Activated CD4-positive, alpha-beta memory T cell treated with anti-CD3 and anti-CD28 coated beads, Interleukin-2, amount 10 ng/mL, durations not matched to agents 7 days and 5 days (primary cell): Measurements from ENCODE around the gene PNPLA2. TPM values are rescaled to one million over a fixed set of nuclear protein-coding genes. Genes with fewer than 3 reads are reported as not detected.

ENCODE experiments used
- CTCF ChIA-PET: fragments of 350-600 bp; sonication (Branson Sonifier 250); formaldehyde crosslinking; loops from one replicate; lab custom pipeline; 2021; ENCODE audit warnings: antibody characterized with exemption, inconsistent platforms; lab: Charles Lee
- POLR2A ChIA-PET: fragments of 350-600 bp; sonication (Branson Sonifier 250); formaldehyde crosslinking; loops from one replicate; lab custom pipeline; 2021; ENCODE audit warnings: antibody characterized with exemption; lab: Charles Lee
- DNase-seq: peaks from one replicate; pipeline ENCODE4 v3.0.0-alpha.2; 2020
- H3K27ac Mint-ChIP-seq: one replicate; pipeline ENCODE4 v1.8.0; 2021; ENCODE audit warnings: mild to moderate bottlenecking, mixed read lengths
- H3K27me3 Mint-ChIP-seq: one replicate; pipeline ENCODE4 v1.8.0; 2021; ENCODE audit warnings: mixed read lengths
- H3K36me3 Mint-ChIP-seq: one replicate; pipeline ENCODE4 v1.8.0; 2021; ENCODE audit warnings: low read depth, mixed read lengths
- H3K4me1 Mint-ChIP-seq: one replicate; pipeline ENCODE4 v1.8.0; 2021; ENCODE audit warnings: mixed read lengths
- H3K4me3 Mint-ChIP-seq: one replicate; pipeline ENCODE4 v1.8.0; 2021; ENCODE audit warnings: mild to moderate bottlenecking, mixed read lengths
- H3K9me3 Mint-ChIP-seq: one replicate; pipeline ENCODE4 v1.8.0; 2021; ENCODE audit warnings: mixed read lengths
- total RNA-seq, 2 experiments: library from RNA; stranded (reverse); gene quantifications; one replicate each; pipeline ENCODE4 v1.2.3, GENCODE V29; 2021

PNPLA2 gene
- total RNA-seq, 2 experiments from 2014 or later: 66.8 to 70.9 TPM

DNA sequence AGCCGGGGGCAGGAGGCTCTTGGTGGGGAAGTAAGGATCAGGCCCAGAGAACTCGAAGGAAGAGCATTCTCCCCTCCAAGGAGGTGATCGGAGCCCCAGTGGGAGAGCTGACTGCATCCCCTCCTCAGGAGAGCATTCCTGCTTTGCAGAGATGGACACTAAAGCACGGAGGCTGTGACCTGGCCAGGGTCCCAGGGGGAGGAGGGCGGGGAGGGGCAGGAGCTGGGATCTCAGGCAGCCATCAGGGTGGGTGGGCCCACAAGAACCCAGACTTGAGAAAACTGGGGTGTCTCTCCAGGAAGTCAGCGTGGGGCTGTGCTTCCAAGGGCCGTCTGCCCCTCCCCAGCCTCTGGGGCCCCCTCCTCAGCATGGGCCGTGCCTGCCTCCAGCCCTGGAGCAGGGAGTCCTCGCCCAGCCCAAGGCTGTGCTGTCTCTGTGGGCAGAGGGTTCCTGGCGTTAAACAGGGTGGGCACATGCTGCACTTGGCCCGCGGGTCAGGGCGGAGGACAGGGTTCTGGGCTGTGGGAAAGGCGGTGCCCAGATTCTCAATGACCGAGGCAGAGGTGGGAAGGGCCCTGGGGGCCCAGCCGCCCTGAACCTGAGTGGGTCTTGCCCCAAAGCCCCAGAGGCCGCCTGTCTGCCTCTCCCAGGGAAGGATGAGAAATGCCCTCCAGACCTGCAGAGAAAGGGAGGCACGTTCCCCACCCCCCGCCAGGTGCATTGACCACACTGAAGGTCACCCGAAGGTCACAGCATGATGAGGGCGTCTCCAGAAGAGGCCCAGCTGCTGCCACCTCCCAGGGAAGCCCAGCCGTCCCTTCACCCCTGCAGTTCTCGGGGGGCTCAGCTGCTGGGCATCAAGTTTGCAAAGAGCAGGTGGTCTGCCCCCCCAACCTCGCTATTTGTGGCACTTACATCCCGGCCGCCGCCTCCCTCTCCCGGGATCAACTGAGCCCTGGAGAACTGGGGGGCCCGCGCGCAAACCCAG lies 29.5 kb upstream of the PNPLA2 start:
- POLR2A ChIA-PET: interaction anchor here (0.6 to 2.0 kb wide), 7 partner anchors 10 to 552 kb away, joined by 3 to 5 read pairs (median 3); partner anchors contain the start of genes PHRF1 and RPLP2
- CTCF ChIA-PET: interaction anchor here (0.5 kb wide), 1 partner anchor 12 kb away, joined by 4 read pairs; no protein-coding TSS in a partner anchor

DNA sequence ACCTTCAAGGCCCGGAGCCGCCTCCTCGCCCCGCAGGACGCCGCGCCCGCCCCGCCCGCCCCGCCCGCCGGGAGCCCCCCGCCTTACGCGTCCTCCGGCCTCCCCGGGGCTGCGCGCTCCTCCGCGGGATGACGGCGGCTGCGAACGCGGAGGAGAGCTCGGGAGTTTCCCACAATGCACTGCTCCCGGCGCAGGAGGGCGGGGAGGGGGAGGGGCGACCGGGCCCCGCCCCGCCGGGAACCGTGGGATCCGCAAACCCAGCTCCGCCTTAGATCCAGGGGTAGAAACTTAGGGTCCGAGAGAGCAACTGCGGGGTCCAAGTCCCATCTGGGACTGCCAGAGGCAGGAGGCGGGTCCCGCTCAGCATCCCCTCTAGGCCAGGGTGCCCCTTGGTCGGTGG lies 28.8 kb upstream of the PNPLA2 start, which contains the start of gene CEND1:
CEND1 (minus strand) TSS at position 148 of the 400 bp plus-strand sequence. CDS start 1,514 bp downstream, outside the sequence.
- peaks cover 26% of the 10 kb centered on the region for H3K4me1 Mint-ChIP-seq
- ChIA-PET CTCF (interaction anchor here (0.6 kb wide), 1 partner anchor 19 kb away, joined by 3 read pairs; no protein-coding TSS in a partner anchor), POLR2A (interaction anchor here (0.6 to 2.0 kb wide), 5 partner anchors 11 to 214 kb away, joined by 3 to 5 read pairs (median 3); partner anchors contain the start of genes PHRF1 and RPLP2)
- H3K27me3 Mint-ChIP-seq: no peaks in the 10 kb centered on the region
- no peak within 1 kb of the TSS for H3K27ac Mint-ChIP-seq
- peak within 1 kb of the TSS; percentile 52 for H3K4me3 Mint-ChIP-seq
- DNase-seq: peak; percentile 68
- peaks cover 8% of the 10 kb centered on the region for H3K36me3 Mint-ChIP-seq
- H3K9me3 Mint-ChIP-seq: no peaks in the 10 kb centered on the region

More for the DNA sequence above, 29.5 kb upstream of the PNPLA2 start:
- Mint-ChIP-seq H3K27me3 (no peaks in the 10 kb centered on the region), H3K4me3 (peak overlapping the region; percentile 52), H3K27ac (no peak overlapping the region), H3K9me3 (no peaks in the 10 kb centered on the region), H3K36me3 (peaks cover 8% of the 10 kb centered on the region), H3K4me1 (peaks cover 23% of the 10 kb centered on the region)
- no peak for DNase-seq

DNA sequence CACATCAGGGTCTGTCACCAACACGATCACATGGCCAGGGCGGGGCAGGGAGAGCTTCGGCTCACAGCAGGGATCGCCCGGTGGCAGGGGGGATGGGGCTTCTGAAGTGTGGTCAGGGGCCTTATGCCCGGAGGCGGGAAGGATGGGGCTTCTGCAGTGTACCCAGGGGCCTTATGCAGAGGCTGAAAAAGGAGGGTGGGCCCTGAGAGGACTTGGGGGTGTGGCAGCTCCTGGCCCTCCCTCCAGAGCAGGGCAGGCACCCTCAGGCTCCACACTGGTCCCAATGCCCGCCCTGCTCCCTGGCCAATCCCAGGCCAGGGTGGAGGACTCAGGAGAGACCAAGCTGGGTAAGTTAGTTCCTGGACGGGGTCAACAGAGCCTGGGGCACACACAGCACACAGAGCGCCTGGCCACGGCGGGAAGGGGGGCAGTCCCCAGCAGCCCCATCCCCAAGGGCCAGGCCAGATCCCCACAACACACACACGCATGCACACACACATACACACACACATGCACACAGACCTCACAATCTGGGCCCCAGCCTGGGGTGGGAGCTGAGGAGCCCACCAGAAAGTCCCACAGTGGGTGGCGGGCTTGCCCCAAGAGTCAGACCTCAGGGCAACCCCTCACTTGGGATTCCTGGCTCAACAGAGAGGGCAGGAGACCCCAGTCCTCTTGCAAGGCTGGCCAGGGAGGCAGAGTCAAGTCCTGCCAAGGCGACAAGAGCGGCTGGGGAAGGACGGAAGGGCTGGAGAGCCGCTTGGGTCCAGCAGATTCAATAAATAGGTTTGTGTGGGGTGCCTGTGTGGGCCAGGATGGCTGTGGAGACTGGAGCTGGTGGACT lies 27.8 kb upstream of the PNPLA2 start:
- no peak overlapping the region for H3K4me3 Mint-ChIP-seq
- no peaks in the 10 kb centered on the region for H3K9me3 Mint-ChIP-seq
- H3K4me1 Mint-ChIP-seq: peaks cover 32% of the 10 kb centered on the region
- H3K27ac Mint-ChIP-seq: no peak overlapping the region
- peaks cover 9% of the 10 kb centered on the region for H3K36me3 Mint-ChIP-seq
- ChIA-PET CTCF (no interaction called here), POLR2A (interaction anchor here (0.9 to 2.0 kb wide), 3 partner anchors 13 to 18 kb away, joined by 3 to 5 read pairs (median 5); partner anchors contain the start of genes GATD1 and RPLP2)
- no peak for DNase-seq
- H3K27me3 Mint-ChIP-seq: no peaks in the 10 kb centered on the region

DNA sequence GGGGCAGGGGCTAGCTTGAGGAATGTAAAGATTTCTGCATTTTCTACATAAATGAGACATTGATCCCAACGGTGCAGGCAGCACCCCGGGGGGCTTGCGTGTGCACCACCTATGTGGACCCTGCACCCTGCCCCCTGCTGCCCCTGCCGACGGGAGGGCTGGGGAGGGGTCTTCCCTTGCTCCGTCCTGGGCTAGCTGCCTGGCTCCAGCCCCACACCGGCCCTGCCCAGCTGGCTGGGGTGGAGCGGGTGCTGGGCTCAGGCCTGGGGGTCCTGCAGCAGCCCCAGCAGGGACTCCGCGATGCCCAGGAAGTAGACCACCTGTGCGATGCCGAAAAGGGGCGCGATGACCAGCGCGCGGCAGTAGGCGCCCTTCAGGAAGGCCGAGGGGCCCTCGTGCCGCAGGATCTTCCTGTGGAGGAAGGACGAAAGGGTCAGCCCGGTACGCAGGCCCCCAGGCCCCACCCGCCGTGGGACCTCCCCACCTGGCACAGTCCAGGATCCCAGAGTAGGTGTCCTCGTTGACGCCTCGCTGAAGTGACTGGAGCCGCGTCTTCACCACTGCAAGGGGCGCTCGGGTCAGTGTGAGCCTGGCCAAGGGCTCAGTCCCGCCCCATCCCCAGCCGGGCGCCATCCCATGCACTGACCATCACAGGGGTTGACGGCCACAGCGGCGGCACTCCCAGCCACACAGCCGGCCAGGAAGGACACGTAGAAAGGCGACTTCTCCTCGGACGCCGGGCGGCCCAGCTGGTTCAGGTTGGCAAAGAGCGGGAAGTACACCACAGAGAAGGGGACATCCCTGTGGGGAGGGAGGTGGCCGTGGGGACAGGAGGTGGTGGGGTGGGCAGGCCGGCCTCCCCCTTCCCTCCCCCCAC lies 26.8 kb upstream of the PNPLA2 start:
- H3K36me3 Mint-ChIP-seq: peaks cover 11% of the 10 kb centered on the region
- CTCF ChIA-PET: no interaction called here
- H3K27me3 Mint-ChIP-seq: no peaks in the 10 kb centered on the region
- no peak overlapping the region for H3K4me3 Mint-ChIP-seq
- H3K9me3 Mint-ChIP-seq: no peaks in the 10 kb centered on the region
- no peak for DNase-seq
- POLR2A ChIA-PET: interaction anchor here (0.9 to 1.1 kb wide), 2 partner anchors 14 to 17 kb away, joined by 3 to 5 read pairs; partner anchors contain the start of genes GATD1 and RPLP2
- no peak overlapping the region for H3K27ac Mint-ChIP-seq
- peaks cover 37% of the 10 kb centered on the region for H3K4me1 Mint-ChIP-seq

DNA sequence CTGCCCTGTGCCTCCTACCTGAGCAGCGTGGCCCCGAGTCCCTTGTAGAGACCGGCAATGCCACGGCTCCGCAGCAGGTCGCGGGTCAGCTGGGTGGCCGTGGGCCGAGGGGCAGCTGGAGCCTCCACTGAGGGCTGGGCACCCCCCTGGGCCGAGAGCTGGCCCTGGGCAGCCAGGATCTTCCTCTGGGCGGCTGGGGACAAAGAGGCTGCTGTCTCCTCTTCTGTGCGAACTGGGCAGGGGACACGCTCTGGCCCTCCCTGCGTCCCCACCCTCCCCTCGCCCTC lies 26.2 kb upstream of the PNPLA2 start:
- CTCF ChIA-PET: no interaction called here
- H3K4me3 Mint-ChIP-seq: no peak overlapping the region
- peaks cover 11% of the 10 kb centered on the region for H3K36me3 Mint-ChIP-seq
- peaks cover 42% of the 10 kb centered on the region for H3K4me1 Mint-ChIP-seq
- no peak for DNase-seq
- H3K27me3 Mint-ChIP-seq: no peaks in the 10 kb centered on the region
- no peak overlapping the region for H3K27ac Mint-ChIP-seq
- POLR2A ChIA-PET: no interaction called here
- no peaks in the 10 kb centered on the region for H3K9me3 Mint-ChIP-seq

DNA sequence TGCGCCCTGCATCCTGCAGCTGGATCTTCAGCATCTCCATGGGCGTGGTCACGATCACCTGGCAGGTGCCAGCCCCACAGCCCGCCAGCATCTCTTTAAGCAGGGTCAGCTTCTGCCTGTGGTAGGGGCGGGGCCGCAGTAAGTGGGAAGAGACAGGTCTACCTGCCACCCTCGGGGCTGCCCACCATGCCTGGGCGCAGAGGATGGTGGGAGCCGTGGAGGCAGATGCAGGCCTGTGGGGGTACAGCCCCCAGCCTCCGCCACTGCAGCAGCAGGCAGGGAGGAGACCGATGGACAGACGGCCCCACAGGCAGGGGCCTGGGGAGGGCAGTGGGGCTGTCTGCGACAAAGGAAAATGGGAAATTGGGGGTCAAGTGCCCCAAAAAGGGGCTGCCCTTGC lies 25.8 kb upstream of the PNPLA2 start:
- Mint-ChIP-seq H3K4me1 (peaks cover 41% of the 10 kb centered on the region), H3K27me3 (no peaks in the 10 kb centered on the region), H3K4me3 (no peak overlapping the region), H3K36me3 (peaks cover 11% of the 10 kb centered on the region), H3K9me3 (no peaks in the 10 kb centered on the region), H3K27ac (no peak overlapping the region)
- POLR2A ChIA-PET: interaction anchor here (1.1 kb wide), 1 partner anchor 26 kb away, joined by 3 read pairs; the partner anchor contains the start of gene PNPLA2
- CTCF ChIA-PET: no interaction called here
- DNase-seq: no peak

DNA sequence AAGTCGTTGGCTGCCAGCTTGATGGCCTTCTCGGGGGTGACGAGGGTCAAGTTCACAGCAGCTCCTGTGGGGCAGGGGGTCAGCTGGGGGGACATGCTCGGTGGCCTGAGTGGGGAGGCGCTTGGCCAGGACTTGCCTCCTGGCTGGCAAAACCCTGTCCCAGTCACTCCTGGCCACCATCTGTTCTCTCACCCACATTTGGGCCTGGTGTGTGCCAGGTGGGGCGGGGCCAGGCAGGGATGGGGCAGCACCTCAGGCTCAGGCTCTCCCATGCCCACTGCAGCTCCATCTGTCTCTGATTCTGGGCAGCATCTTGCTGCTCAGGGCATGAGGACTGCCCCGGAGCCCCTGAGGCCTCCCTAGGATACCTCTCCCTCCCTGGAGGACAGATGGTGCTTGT lies 25.2 kb upstream of the PNPLA2 start:
- ChIA-PET POLR2A (interaction anchor here (0.7 to 1.1 kb wide), 4 partner anchors 11 to 26 kb away, joined by 3 read pairs; partner anchors contain the start of genes PIDD1 and PNPLA2), CTCF (no interaction called here)
- Mint-ChIP-seq H3K36me3 (peaks cover 11% of the 10 kb centered on the region), H3K27ac (no peak overlapping the region), H3K9me3 (no peaks in the 10 kb centered on the region), H3K4me3 (peak overlapping the region; percentile 54), H3K27me3 (no peaks in the 10 kb centered on the region), H3K4me1 (peaks cover 42% of the 10 kb centered on the region)
- no peak for DNase-seq

DNA sequence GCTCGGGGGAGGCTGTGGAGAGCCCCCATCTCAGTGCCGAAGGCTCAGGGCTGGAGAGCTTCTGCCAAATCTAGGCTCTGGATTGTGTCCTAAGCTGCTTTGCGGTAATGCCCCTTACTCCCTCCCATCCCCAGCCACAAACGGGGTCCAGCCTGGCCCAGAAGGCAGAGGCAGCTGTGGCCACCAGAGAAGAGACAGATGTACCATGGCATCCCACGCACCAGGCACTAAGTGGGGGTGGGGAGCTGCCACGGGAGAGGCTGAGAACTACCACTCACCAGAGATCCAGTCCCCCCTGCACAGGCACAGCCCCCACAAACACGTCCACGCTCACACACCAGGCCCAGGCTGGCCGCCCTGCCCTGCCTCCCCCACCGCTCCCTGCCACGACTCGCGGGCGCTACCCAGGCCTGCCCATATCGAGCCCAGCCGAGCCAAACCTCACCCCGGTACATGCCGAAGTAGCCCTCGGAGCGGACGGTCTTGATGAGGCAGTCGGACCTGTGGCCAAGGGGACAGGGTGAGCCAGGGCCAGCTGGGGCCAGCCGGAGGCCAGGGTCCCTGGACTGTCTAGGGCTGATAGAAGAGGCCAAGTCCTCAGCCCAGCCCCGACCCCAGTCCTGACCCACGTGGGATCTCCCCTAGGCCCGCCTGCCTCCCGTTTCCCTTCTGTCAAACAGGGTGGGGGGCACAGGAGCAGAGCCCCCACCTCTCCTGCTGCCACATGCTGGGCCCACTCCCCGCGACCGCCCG lies 24.5 kb upstream of the PNPLA2 start:
- ChIA-PET POLR2A (interaction anchor here (0.7 to 3.9 kb wide), 5 partner anchors 11 to 25 kb away, joined by 3 to 23 read pairs (median 3); partner anchors contain the start of genes PIDD1, PNPLA2 and RPLP2), CTCF (no interaction called here)
- Mint-ChIP-seq H3K4me3 (peak overlapping the region; percentile 54), H3K36me3 (peaks cover 14% of the 10 kb centered on the region), H3K27ac (no peak overlapping the region), H3K27me3 (no peaks in the 10 kb centered on the region), H3K9me3 (no peaks in the 10 kb centered on the region), H3K4me1 (peaks cover 40% of the 10 kb centered on the region)
- no peak for DNase-seq

DNA sequence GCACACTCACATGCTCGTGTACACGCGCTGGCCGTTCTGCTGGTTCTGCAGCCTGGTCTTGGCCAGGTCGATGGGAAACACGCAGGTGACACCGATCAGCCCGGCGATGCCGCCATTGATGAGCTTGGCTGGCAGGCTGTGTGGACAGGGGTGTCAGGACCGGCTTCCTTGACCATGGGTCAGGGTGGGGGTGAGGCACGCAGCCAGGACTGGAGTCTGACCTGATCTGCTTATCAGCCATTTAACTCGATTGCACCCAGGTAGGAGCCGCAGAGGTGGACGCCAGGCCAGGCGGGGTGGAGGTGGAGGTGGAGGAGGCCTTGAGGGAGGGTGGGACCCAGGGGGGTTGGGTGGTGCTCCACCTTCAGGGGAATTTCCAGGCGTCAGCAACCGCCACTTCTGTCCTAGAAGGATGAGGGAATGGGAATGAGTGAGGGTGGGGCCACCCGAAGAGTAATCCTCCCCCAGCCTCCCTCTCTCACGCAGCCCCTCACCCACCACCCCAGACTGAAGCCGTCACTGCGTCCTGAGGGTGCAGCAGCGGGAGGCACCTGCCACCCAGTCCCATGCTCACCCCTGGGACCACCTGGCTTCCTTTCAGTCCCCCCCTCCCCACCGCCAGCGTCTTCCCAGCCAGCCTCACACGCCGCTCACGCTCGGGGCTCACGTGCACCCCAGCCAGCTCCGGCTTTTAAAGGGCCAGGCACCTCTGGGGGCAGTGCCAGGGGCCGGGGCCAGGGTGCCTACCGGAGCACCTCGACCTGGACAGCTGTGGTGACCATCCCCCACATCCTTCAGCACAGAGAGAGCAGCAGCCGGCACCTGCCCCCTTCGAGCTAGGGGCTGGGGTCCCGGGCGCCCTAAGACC lies 23.7 kb upstream of the PNPLA2 start:
- Mint-ChIP-seq H3K4me1 (peaks cover 35% of the 10 kb centered on the region), H3K36me3 (peaks cover 14% of the 10 kb centered on the region), H3K27me3 (no peaks in the 10 kb centered on the region), H3K27ac (peak overlapping the region; percentile 16), H3K9me3 (no peaks in the 10 kb centered on the region), H3K4me3 (peak overlapping the region; percentile 93)
- POLR2A ChIA-PET: interaction anchor here (0.6 to 3.9 kb wide), 6 partner anchors 9 to 219 kb away, joined by 3 to 35 read pairs (median 12); partner anchors contain the start of genes GATD1, PHRF1, PIDD1 and RPLP2
- no peak for DNase-seq
- CTCF ChIA-PET: no interaction called here

DNA sequence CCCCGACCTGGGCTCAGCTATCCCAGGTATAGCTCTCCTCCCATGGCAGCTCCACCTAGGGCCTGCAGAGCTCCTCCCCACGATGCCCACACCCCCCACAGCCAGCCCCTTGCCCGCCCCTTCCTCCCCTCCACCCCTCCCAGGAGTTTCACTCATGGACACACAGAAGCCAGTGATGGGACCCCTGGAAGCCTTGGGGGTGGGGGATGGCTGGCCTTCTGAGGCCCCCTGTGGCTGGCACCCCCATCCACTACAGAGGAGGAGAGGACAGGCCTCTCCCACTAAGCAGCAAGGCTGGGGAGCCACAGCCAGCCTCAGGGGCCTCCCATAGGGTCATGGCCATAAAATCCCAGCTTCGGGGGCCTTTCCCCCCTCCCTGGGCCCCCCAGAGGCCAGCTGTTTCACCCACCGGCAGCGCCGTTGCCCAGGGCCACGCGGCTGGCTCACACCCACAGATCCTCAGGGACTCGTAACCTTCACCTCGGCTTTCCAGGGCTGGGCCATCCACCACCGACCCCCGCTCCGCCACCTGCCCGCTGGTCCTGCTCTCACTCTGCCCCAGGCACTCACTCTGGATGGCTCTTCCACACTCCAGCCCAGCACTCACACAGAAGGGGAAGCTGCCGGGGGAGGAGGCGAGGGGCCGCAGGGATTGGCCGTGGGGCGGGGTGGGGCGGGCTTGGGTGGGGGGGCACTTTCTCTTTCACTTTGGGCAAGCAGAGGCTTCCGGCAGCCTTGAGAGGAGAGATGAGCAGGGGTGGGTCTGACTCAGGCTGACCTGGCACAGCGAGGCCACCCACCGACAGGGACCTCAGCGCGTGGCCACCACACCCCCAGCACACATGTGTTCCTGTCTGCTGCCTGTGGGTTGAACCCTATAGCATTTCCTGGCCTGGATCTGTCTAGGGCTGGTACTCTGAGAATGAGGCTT lies 22.8 kb upstream of the PNPLA2 start:
- Mint-ChIP-seq H3K4me1 (peaks cover 30% of the 10 kb centered on the region), H3K27me3 (no peaks in the 10 kb centered on the region), H3K9me3 (no peaks in the 10 kb centered on the region), H3K27ac (peak overlapping the region; percentile 89), H3K36me3 (peaks cover 17% of the 10 kb centered on the region), H3K4me3 (peak overlapping the region; percentile 93)
- ChIA-PET POLR2A (interaction anchor here (0.6 to 3.9 kb wide), 11 partner anchors 8 to 220 kb away, joined by 3 to 35 read pairs (median 4); partner anchors contain the start of genes GATD1, PHRF1, PIDD1 and PNPLA2), CTCF (no interaction called here)
- DNase-seq: peak; percentile 87
